ENCODE results near the gene GNPTAB. TPM values are rescaled to one million over a fixed set of nuclear protein-coding genes. Genes with fewer than 3 reads are reported as not detected.

The GNPTAB gene
- total RNA-seq, 1 experiment from 2014 or later, result 40.8 TPM

DNA sequence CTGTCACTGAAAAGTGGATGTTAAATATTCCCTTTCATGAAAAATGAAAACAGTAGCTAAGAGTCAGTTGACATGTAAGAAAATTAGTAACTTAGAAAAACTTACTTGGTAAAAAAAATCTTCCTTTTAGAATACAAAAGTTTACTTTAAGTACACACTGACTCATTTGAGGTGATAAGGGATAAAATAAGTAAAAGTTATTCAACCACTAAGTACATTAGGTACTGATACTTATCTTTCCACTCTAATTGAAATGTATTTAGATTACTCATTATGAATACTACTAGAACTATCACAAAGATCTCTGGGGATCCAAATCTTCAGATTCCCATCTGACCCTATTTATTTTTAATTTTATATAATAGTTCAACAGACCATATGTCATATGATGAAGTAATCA, 103.7 kb downstream of the GNPTAB start:
- BruUV-seq (replicated peaks), result no TSS peak
- ChIA-PET POLR2A (no interaction called here), CTCF (no interaction called here)
- DNase-seq (ENCODE audit: low read depth, low spot score) (no peak), ATAC-seq (no peak)
- in situ Hi-C loops (cut with HindIII; ENCODE audit: low pct_unique_long_range_greater_than_20kb, low sequenced_read_pairs), result no loop called here
- intact Hi-C loops (cut with micrococcal nuclease; ENCODE audit: unreplicated experiment), result no loop called here
- TF ChIP-seq TCF7L2 (IDR thresholded peaks at IDR 0.05; ENCODE audit: low read depth, low read length) (no peak), SIN3A (IDR thresholded peaks at IDR 0.05; ENCODE audit: borderline replicate concordance, insufficient read depth, low read depth, low read length) (no peak), POLR2AphosphoS5 (IDR thresholded peaks at IDR 0.05; ENCODE audit: low read depth, low read length) (no peak)
- TF ChIP-seq, protein P1, sequence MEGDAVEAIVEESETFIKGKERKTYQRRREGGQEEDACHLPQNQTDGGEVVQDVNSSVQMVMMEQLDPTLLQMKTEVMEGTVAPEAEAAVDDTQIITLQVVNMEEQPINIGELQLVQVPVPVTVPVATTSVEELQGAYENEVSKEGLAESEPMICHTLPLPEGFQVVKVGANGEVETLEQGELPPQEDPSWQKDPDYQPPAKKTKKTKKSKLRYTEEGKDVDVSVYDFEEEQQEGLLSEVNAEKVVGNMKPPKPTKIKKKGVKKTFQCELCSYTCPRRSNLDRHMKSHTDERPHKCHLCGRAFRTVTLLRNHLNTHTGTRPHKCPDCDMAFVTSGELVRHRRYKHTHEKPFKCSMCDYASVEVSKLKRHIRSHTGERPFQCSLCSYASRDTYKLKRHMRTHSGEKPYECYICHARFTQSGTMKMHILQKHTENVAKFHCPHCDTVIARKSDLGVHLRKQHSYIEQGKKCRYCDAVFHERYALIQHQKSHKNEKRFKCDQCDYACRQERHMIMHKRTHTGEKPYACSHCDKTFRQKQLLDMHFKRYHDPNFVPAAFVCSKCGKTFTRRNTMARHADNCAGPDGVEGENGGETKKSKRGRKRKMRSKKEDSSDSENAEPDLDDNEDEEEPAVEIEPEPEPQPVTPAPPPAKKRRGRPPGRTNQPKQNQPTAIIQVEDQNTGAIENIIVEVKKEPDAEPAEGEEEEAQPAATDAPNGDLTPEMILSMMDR (IDR thresholded peaks at IDR 0.05), result no peak
- TF ChIP-seq, protein P2, sequence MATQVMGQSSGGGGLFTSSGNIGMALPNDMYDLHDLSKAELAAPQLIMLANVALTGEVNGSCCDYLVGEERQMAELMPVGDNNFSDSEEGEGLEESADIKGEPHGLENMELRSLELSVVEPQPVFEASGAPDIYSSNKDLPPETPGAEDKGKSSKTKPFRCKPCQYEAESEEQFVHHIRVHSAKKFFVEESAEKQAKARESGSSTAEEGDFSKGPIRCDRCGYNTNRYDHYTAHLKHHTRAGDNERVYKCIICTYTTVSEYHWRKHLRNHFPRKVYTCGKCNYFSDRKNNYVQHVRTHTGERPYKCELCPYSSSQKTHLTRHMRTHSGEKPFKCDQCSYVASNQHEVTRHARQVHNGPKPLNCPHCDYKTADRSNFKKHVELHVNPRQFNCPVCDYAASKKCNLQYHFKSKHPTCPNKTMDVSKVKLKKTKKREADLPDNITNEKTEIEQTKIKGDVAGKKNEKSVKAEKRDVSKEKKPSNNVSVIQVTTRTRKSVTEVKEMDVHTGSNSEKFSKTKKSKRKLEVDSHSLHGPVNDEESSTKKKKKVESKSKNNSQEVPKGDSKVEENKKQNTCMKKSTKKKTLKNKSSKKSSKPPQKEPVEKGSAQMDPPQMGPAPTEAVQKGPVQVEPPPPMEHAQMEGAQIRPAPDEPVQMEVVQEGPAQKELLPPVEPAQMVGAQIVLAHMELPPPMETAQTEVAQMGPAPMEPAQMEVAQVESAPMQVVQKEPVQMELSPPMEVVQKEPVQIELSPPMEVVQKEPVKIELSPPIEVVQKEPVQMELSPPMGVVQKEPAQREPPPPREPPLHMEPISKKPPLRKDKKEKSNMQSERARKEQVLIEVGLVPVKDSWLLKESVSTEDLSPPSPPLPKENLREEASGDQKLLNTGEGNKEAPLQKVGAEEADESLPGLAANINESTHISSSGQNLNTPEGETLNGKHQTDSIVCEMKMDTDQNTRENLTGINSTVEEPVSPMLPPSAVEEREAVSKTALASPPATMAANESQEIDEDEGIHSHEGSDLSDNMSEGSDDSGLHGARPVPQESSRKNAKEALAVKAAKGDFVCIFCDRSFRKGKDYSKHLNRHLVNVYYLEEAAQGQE (IDR thresholded peaks at IDR 0.05; ENCODE audit: insufficient read depth in 1 of 2, low read depth in 2 of 2, low read length in 1 of 2), result no peak
- Histone ChIP-seq H3K36me3 (ENCODE audit: control insufficient read depth, insufficient read depth, low read length) (peaks cover 26% of the 10 kb centered on the region), H3K27ac (ENCODE audit: low read length) (no peak overlapping the region), H3K27me3 (ENCODE audit: control insufficient read depth, insufficient read depth, low read length) (no peaks in the 10 kb centered on the region), H3K4me1 (ENCODE audit: control insufficient read depth, insufficient read depth, low read length) (no peaks in the 10 kb centered on the region), H3K9me3 (ENCODE audit: control insufficient read depth, insufficient read depth, low read depth, low read length) (no peaks in the 10 kb centered on the region), H3K4me3 (ENCODE audit: low read depth in 2 of 2, low read length in 2 of 2) (no peak overlapping the region)

DNA sequence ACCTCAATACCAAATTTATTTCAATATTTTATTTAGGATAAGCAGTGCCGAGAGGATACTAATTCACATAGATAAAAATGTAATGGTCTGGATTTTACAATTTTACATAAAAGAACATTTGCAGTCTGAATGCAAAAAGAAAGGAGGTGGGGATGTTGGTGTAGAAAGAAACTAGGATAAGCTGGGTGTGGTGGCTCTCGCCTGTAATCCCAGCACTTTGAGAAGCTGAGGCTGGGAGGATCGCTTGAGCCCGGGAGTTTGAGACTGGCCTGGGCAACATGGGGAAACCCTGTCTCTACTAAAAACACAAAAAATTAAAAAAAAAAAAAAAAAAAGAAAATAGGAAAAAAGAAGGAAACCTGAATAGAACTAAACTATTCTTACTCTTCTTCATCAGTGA, 108.4 kb downstream of the GNPTAB start:
- in situ Hi-C loops (cut with HindIII; ENCODE audit: low pct_unique_long_range_greater_than_20kb, low sequenced_read_pairs) (no loop called here), intact Hi-C loops (cut with micrococcal nuclease; ENCODE audit: unreplicated experiment) (no loop called here)
- no peaks in the 10 kb centered on the region for H3K4me1 ChIP-seq (ENCODE audit: control insufficient read depth, insufficient read depth, low read length)
- no peak overlapping the region for H3K27ac ChIP-seq (ENCODE audit: low read length)
- TF ChIP-seq SIN3A (IDR thresholded peaks at IDR 0.05; ENCODE audit: borderline replicate concordance, insufficient read depth, low read depth, low read length), result no peak
- TF ChIP-seq POLR2AphosphoS5 (IDR thresholded peaks at IDR 0.05; ENCODE audit: low read depth, low read length), result no peak
- TF ChIP-seq, protein P2 (IDR thresholded peaks at IDR 0.05; ENCODE audit: insufficient read depth in 1 of 2, low read depth in 2 of 2, low read length in 1 of 2), result no peak
- TF ChIP-seq, protein P1 (IDR thresholded peaks at IDR 0.05), result no peak
- TF ChIP-seq TCF7L2 (IDR thresholded peaks at IDR 0.05; ENCODE audit: low read depth, low read length), result no peak
- H3K27me3 ChIP-seq (ENCODE audit: control insufficient read depth, insufficient read depth, low read length), result no peaks in the 10 kb centered on the region
- CTCF ChIA-PET, result no interaction called here
- H3K4me3 ChIP-seq (ENCODE audit: low read depth in 2 of 2, low read length in 2 of 2), result no peak overlapping the region
- DNase-seq (ENCODE audit: low read depth, low spot score) (no peak), ATAC-seq (no peak)
- no TSS peak for BruUV-seq (replicated peaks)
- peaks cover 19% of the 10 kb centered on the region for H3K36me3 ChIP-seq (ENCODE audit: control insufficient read depth, insufficient read depth, low read length)
- POLR2A ChIA-PET, result no interaction called here
- no peaks in the 10 kb centered on the region for H3K9me3 ChIP-seq (ENCODE audit: control insufficient read depth, insufficient read depth, low read depth, low read length)

Data from Panc1 (cell line).